Parathyroid adenoma (tissue), 2 donors: ENCODE measurements around the gene RFC5.

Source experiments
- H2AFZ ChIP-seq: fragments of 300-600 bp; sonication (generic); one replicate; pipeline ENCODE4 v1.7.0; 2017; ENCODE audit warnings: antibody characterized with exemption, mild to moderate bottlenecking
- H3K27ac ChIP-seq: fragments of 300-600 bp; sonication (generic); one replicate; pipeline ENCODE4 v1.7.0; 2017
- H3K27me3 ChIP-seq: fragments of 300-600 bp; sonication (generic); one replicate; pipeline ENCODE4 v1.7.0; 2017; ENCODE audit warnings: low read length; ENCODE audit not compliant: control insufficient read depth, insufficient read depth
- H3K36me3 ChIP-seq: fragments of 300-600 bp; sonication (generic); one replicate; pipeline ENCODE4 v1.7.0; 2017; ENCODE audit warnings: low read length; ENCODE audit not compliant: control insufficient read depth, insufficient read depth
- H3K4me1 ChIP-seq: fragments of 300-600 bp; sonication (generic); one replicate; pipeline ENCODE4 v1.7.0; 2017; ENCODE audit warnings: control low read depth
- H3K4me2 ChIP-seq: fragments of 300-600 bp; sonication (generic); one replicate; pipeline ENCODE4 v1.7.0; 2017; ENCODE audit warnings: low read length
- H3K4me3 ChIP-seq: fragments of 300-600 bp; sonication (generic); one replicate; pipeline ENCODE4 v1.7.0; 2017; ENCODE audit warnings: low read depth, low read length
- H3K79me2 ChIP-seq: fragments of 300-600 bp; sonication (generic); one replicate; pipeline ENCODE4 v1.7.0; 2017; ENCODE audit warnings: control low read depth
- H3K9ac ChIP-seq: fragments of 300-600 bp; sonication (generic); one replicate; pipeline ENCODE4 v1.7.0; 2017; ENCODE audit warnings: mild to moderate bottlenecking
- H3K9me3 ChIP-seq: fragments of 300-600 bp; sonication (generic); one replicate; pipeline ENCODE4 v1.7.0; 2017; ENCODE audit warnings: low read length; ENCODE audit not compliant: control insufficient read depth
- TF ChIP-seq, protein P1 (sequence below): fragments of 300-600 bp; sonication (generic); IDR thresholded peaks from one replicate; pipeline ENCODE4 v1.7.0; 2017; ENCODE audit warnings: antibody characterized with exemption, mild to moderate bottlenecking
- donor health status: primary hyperparathyroidism.

The RFC5 gene

DNA sequence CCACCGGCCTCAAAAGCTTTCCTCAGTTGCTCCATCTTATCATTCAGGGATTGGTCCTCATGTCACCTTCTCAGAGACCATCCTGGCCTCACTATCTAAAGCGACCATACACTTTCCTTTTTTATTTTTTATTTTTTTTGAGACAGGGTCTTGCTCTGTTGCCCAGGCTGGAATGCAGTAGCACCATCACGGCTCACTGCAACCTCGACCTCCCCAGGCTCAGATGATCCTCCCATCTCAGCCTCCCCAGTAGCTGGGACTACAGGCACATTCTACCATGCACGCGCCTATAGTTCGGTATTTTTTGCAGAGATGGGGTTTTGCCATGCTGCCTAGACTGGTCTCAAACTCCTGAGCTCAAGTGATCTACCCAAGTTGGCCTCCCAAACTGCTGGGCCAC is 41.7 kb downstream of the RFC5 start:
- Histone ChIP-seq H3K79me2 (peaks cover 3% of the 10 kb centered on the region), H3K36me3 (no peaks in the 10 kb centered on the region), H3K27ac (no peak overlapping the region), H3K4me2 (no peak overlapping the region), H3K4me3 (no peak overlapping the region), H3K9me3 (no peaks in the 10 kb centered on the region), H2AFZ (no peak overlapping the region), H3K9ac (no peak overlapping the region), H3K4me1 (peaks cover 11% of the 10 kb centered on the region), H3K27me3 (no peaks in the 10 kb centered on the region)
- TF ChIP-seq, protein P1, sequence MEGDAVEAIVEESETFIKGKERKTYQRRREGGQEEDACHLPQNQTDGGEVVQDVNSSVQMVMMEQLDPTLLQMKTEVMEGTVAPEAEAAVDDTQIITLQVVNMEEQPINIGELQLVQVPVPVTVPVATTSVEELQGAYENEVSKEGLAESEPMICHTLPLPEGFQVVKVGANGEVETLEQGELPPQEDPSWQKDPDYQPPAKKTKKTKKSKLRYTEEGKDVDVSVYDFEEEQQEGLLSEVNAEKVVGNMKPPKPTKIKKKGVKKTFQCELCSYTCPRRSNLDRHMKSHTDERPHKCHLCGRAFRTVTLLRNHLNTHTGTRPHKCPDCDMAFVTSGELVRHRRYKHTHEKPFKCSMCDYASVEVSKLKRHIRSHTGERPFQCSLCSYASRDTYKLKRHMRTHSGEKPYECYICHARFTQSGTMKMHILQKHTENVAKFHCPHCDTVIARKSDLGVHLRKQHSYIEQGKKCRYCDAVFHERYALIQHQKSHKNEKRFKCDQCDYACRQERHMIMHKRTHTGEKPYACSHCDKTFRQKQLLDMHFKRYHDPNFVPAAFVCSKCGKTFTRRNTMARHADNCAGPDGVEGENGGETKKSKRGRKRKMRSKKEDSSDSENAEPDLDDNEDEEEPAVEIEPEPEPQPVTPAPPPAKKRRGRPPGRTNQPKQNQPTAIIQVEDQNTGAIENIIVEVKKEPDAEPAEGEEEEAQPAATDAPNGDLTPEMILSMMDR = no peak

DNA sequence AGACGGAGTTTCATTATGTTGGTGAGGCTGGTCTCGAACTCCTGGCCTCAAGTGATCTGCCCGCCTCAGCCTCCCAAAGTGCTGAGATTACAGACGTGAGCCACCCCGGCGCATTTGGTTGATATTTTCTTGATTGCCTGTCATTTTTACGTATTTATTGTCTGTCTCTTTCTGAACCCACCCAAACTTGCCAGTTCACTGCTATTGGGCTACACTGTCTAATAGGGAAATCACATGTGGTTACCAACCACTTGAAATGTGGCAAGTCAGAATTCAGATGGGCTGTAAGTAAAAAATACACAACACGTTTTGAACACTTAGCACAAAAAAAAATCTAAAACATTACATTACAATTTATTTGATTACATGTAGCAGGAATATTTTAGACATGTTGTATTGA is 42.4 kb downstream of the RFC5 start:
- TF ChIP-seq, protein P1 = no peak

DNA sequence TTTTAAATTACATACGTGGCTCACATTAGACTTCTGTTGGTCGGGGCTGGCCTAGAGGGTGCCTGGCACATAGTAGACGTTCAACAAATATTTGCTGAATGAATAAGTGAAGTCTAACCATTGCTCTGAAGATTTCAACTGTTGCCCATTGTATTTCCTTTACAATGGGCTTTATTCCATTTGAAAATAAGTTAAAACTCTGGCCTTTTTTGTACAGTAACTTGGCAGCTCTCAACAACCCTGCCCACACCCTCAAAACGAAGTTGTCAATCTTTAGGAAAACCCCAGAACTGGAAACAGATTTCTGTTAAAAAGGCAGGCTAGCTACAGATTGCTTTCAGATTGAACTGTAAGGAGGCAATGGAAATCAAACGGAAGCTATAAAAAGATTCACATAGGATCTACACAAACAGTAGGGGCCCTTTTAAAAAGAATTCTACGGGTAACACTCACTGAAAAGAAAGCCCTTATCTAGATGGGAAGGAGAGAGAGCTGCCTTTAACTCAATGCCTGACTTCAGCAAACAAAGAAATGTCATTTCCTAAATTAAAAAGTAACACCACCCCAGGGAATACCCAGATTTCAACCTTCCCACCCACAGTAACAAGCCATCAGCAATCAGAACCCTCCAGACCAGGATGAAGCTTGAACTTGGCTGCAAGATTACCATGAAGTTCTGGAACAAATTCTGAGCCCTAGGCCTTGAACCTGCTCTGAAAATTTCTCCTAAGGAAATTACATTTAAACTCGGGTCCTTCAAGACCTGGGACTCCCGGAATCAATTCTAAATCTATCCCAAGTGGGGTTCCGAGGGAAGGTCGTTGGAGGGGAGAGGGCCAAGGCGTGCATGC is 43.1 kb downstream of the RFC5 start:
- Histone ChIP-seq H3K9me3 (no peaks in the 10 kb centered on the region), H3K4me1 (peaks cover 8% of the 10 kb centered on the region), H3K27ac (peak overlapping the region; percentile 90), H2AFZ (peak overlapping the region; percentile 91), H3K27me3 (no peaks in the 10 kb centered on the region), H3K9ac (no peak overlapping the region), H3K36me3 (no peaks in the 10 kb centered on the region), H3K4me2 (peak overlapping the region; percentile 75), H3K79me2 (no peaks in the 10 kb centered on the region), H3K4me3 (peak overlapping the region; percentile 69)
- TF ChIP-seq, protein P1 = no peak

More for the DNA sequence above, 42.4 kb downstream of the RFC5 start:
- no peak overlapping the region for H3K27ac ChIP-seq
- no peak overlapping the region for H3K4me3 ChIP-seq
- H2AFZ ChIP-seq = no peak overlapping the region
- no peaks in the 10 kb centered on the region for H3K27me3 ChIP-seq
- H3K4me1 ChIP-seq = peaks cover 8% of the 10 kb centered on the region
- no peaks in the 10 kb centered on the region for H3K79me2 ChIP-seq
- H3K4me2 ChIP-seq = no peak overlapping the region
- no peaks in the 10 kb centered on the region for H3K36me3 ChIP-seq
- no peak overlapping the region for H3K9ac ChIP-seq
- H3K9me3 ChIP-seq = no peaks in the 10 kb centered on the region

DNA sequence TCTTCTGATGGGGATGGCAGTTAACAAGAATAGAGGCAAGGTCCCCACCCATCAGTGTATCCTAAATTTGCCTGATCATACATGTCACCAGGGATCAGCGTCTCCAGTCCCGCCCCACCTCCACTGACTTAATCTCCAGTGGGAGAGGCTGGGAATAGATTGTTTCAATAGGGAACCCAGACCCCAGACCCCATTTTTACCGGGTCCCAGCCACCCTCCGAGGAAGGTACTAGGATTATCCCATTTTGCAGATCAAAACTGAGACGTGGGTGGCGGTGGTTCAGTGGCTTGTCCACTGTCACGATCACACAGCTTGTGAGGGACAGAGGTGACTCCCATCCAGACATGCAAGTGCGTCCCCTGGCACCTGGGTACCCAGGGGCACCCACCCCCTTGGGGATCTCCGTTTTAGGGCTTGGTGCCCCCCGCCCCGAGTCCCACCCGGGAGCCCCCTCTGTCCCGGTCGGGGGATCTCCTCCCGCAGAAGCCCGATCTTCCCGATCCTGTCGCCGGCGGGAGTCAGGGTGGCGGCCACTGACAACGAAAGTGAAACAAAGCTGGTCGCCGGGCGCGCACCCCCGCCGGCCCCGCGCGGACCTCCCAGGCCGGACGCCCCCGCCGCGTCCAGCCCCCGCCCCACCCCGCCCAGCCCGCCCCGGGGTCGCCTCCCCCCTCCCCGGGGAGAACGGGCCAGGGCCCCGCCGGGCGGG is 44.0 kb downstream of the RFC5 start:
- H3K27ac ChIP-seq = peak overlapping the region; percentile 90
- TF ChIP-seq, protein P1 = no peak
- peak overlapping the region; percentile 71 for H3K9ac ChIP-seq
- H2AFZ ChIP-seq = peak overlapping the region; percentile 91
- H3K79me2 ChIP-seq = no peaks in the 10 kb centered on the region
- no peaks in the 10 kb centered on the region for H3K9me3 ChIP-seq
- H3K36me3 ChIP-seq = no peaks in the 10 kb centered on the region
- peaks cover 8% of the 10 kb centered on the region for H3K4me1 ChIP-seq
- H3K4me2 ChIP-seq = peak overlapping the region; percentile 75
- no peaks in the 10 kb centered on the region for H3K27me3 ChIP-seq
- peak overlapping the region; percentile 69 for H3K4me3 ChIP-seq
